IMR-90 (cell line): Measurements from ENCODE around the gene TULP4. TPM values are rescaled to one million over a fixed set of nuclear protein-coding genes. Genes with fewer than 3 reads are reported as not detected.

ENCODE experiments used
- ATAC-seq: fragments of 200-7000 bp; cut with Tn5 transposase; 2 replicates; pipeline ENCODE4 v1.9.1; 2020; ENCODE audit warnings: low read depth, mild to moderate bottlenecking, moderate library complexity
- BruUV-seq: library from RNA; stranded (reverse); fragments of 400-500 nt; replicated peaks from 2 replicates; lab custom pipeline; 2021; lab: Mats Ljungman, UMichigan
- CTCF ChIA-PET: fragments of 300-600 bp; formaldehyde crosslinking; extraction: SDS; loops from one replicate; lab custom pipeline; 2021; ENCODE audit warnings: antibody characterized with exemption; lab: Yijun Ruan, JAX
- POLR2A ChIA-PET: fragments of 300-600 bp; sonication (Branson Sonifier 250); formaldehyde crosslinking; loops from one replicate; lab custom pipeline; 2022; ENCODE audit warnings: antibody characterized with exemption; ENCODE audit not compliant: unreplicated experiment; lab: Charles Lee
- DNase-seq: peaks from one replicate; pipeline ENCODE4 v3.0.0; 2013
- H2AFZ ChIP-seq: replicated peaks from 2 replicates; pipeline ENCODE3; 2013; ENCODE audit warnings: low read length, mild to moderate bottlenecking; ENCODE audit not compliant: poor library complexity
- H2AK5ac ChIP-seq: 2 replicates; pipeline ENCODE4 v1.6.1; 2013; ENCODE audit warnings: low read depth, low read length, inconsistent platforms
- H2AK9ac ChIP-seq: replicated peaks from 2 replicates; pipeline ENCODE3; 2013; ENCODE audit warnings: mild to moderate bottlenecking, low read depth, low read length, moderate library complexity; ENCODE audit not compliant: poor library complexity
- H2BK120ac ChIP-seq: 2 replicates; pipeline ENCODE4 v1.6.1; 2013; ENCODE audit warnings: low read depth, low read length, inconsistent platforms
- H2BK15ac ChIP-seq: 3 replicates; pipeline ENCODE4 v1.6.1; 2013; ENCODE audit warnings: low read depth, low read length, inconsistent platforms
- H2BK20ac ChIP-seq: 2 replicates; pipeline ENCODE4 v1.6.1; 2013; ENCODE audit warnings: low read depth, mild to moderate bottlenecking, inconsistent platforms, low read length, moderate library complexity
- H2BK5ac ChIP-seq: 2 replicates; pipeline ENCODE4 v1.6.1; 2013; ENCODE audit warnings: mild to moderate bottlenecking, low read depth, low read length, inconsistent platforms; ENCODE audit not compliant: poor library complexity, severe bottlenecking
- H3K14ac ChIP-seq: replicated peaks from 2 replicates; pipeline ENCODE4 v1.6.1; 2013; ENCODE audit warnings: low read depth, low read length, inconsistent platforms
- H3K18ac ChIP-seq: 2 replicates; pipeline ENCODE4 v1.6.1; 2013; ENCODE audit warnings: low read depth, low read length, control low read depth
- H3K23ac ChIP-seq: 2 replicates; pipeline ENCODE4 v1.6.1; 2013; ENCODE audit warnings: low read depth, low read length, inconsistent platforms
- H3K27ac ChIP-seq: 2 replicates; pipeline ENCODE4 v1.5.1; 2013; ENCODE audit warnings: mild to moderate bottlenecking, control low read depth, low read length; ENCODE audit not compliant: insufficient read depth
- H3K27me3 ChIP-seq: 2 replicates; pipeline ENCODE4 v1.6.1; 2013; ENCODE audit warnings: low read length; ENCODE audit not compliant: control insufficient read depth, insufficient read depth
- H3K36me3 ChIP-seq: 2 replicates; pipeline ENCODE4 v1.6.1; 2013; ENCODE audit warnings: low read length, mixed read lengths; ENCODE audit not compliant: control insufficient read depth, insufficient read depth
- H3K4ac ChIP-seq: 2 replicates; pipeline ENCODE4 v1.6.1; 2013; ENCODE audit warnings: low read depth, low read length, inconsistent platforms
- H3K4me1 ChIP-seq: 2 replicates; pipeline ENCODE4 v1.6.1; 2013; ENCODE audit warnings: low read length, mixed read lengths; ENCODE audit not compliant: control insufficient read depth, insufficient read depth
- H3K4me2 ChIP-seq: 2 replicates; pipeline ENCODE4 v1.6.1; 2013; ENCODE audit warnings: low read depth, mild to moderate bottlenecking, control low read depth, low read length, moderate library complexity
- H3K4me3 ChIP-seq: 2 replicates; pipeline ENCODE4 v1.5.1; 2013; ENCODE audit warnings: low read depth, mild to moderate bottlenecking, control low read depth, low read length, moderate library complexity; ENCODE audit not compliant: insufficient read depth
- H3K56ac ChIP-seq: 2 replicates; pipeline ENCODE4 v1.6.1; 2013; ENCODE audit warnings: low read length, inconsistent platforms; ENCODE audit not compliant: insufficient read depth; ENCODE audit errors: extremely low read depth
- H3K79me1 ChIP-seq, 2 experiments: 2 replicates each; pipeline ENCODE4 v1.6.1; 2013; ENCODE audit warnings: low read length in 2 of 2, inconsistent platforms in 1 of 2, low read depth in 1 of 2
- H3K9ac ChIP-seq: 2 replicates; pipeline ENCODE4 v1.6.1; 2013; ENCODE audit warnings: low read depth, low read length, control low read depth
- H3K9me1 ChIP-seq: 2 replicates; pipeline ENCODE4 v1.6.1; 2013; ENCODE audit warnings: low read length, inconsistent platforms; ENCODE audit not compliant: insufficient read depth
- H3K9me3 ChIP-seq: 2 replicates; pipeline ENCODE4 v1.6.1; 2013; ENCODE audit warnings: low read length; ENCODE audit not compliant: control insufficient read depth, insufficient read depth
- H4K20me1 ChIP-seq: 2 replicates; pipeline ENCODE4 v1.6.1; 2013; ENCODE audit warnings: low read length, inconsistent platforms; ENCODE audit not compliant: insufficient read depth
- H4K5ac ChIP-seq: 2 replicates; pipeline ENCODE4 v1.6.1; 2013; ENCODE audit warnings: mild to moderate bottlenecking, low read depth, low read length, control low read depth
- H4K8ac ChIP-seq, 2 experiments: 2 replicates each; pipeline ENCODE4 v1.6.1; 2013; ENCODE audit warnings: low read depth in 2 of 2, low read length in 2 of 2, control low read depth in 1 of 2, inconsistent platforms in 1 of 2
- H4K91ac ChIP-seq: 2 replicates; pipeline ENCODE4 v1.6.1; 2013; ENCODE audit warnings: low read depth, low read length, inconsistent platforms; ENCODE audit not compliant: insufficient read depth
- BHLHE40 ChIP-seq: fragments of 150-350 bp; IDR thresholded peaks from 2 replicates; pipeline ENCODE4 v1.6.1; 2016; ENCODE audit warnings: mild to moderate bottlenecking, low read depth, low read length
- FOS ChIP-seq: fragments of 150-350 bp; IDR thresholded peaks from 2 replicates; pipeline ENCODE4 v1.6.1; 2016; ENCODE audit warnings: low read depth, low read length
- NFE2L2 ChIP-seq: fragments of 150-350 bp; IDR thresholded peaks from 2 replicates; pipeline ENCODE4 v1.6.1; 2016; ENCODE audit warnings: low read depth, mild to moderate bottlenecking, low read length
- POLR2A ChIP-seq: IDR thresholded peaks from 2 replicates; pipeline ENCODE4 v1.6.1; 2012; ENCODE audit warnings: mild to moderate bottlenecking, low read depth, low read length
- RAD21 ChIP-seq: IDR thresholded peaks from 2 replicates; pipeline ENCODE4 v1.6.1; 2012; ENCODE audit warnings: low read length, improper control_type of control experiment
- SMC3 ChIP-seq: fragments of 150-350 bp; IDR thresholded peaks from 2 replicates; pipeline ENCODE4 v1.6.1; 2016; ENCODE audit warnings: low read depth, mild to moderate bottlenecking, antibody characterized with exemption, low read length, moderate library complexity
- WGBS, 2 experiments: methylation state at CpG; one replicate each; pipeline versions ENCODE4 v1.1.5 to v1.1.7; 2013; ENCODE audit warnings: missing lambda C conversion rate in 2 of 2; ENCODE audit not compliant: insufficient read length in 1 of 2; ENCODE audit errors: extremely low coverage in 2 of 2; 5-methylcytosine and 5-hydroxymethylcytosine counted together
- dilution Hi-C: fragments of 300-500 bp; cut with HindIII; formaldehyde crosslinking; loops from one replicate; pipeline ENCODE4 v1.14.3; 2018; ENCODE audit warnings: low sequenced_read_pairs; ENCODE audit not compliant: unreplicated experiment
- in situ Hi-C: fragments of 300-500 bp; cut with MboI; formaldehyde crosslinking; loops from 3 replicates; pipeline ENCODE4 v1.14.3; 2019; ENCODE audit warnings: low sequenced_read_pairs, inconsistent platforms, mixed read lengths
- intact Hi-C: fragments of 100-400 bp; cut with micrococcal nuclease; formaldehyde crosslinking; loops from 2 replicates; pipeline ENCODE4 v1.10.0; 2022
- polyA plus RNA-seq, 3 experiments: library from polyadenylated mRNA; depleted of rRNA; stranded (reverse); fragments of >200 nt; gene quantifications; 2 replicates each; pipeline ENCODE4 v1.2.3, GENCODE V29; 2012; ENCODE audit warnings: low replicate concordance in 1 of 3
- total RNA-seq: library from RNA; depleted of rRNA; stranded (reverse); fragments of >200 nt; gene quantifications from 2 replicates; pipeline ENCODE4 v1.2.3, GENCODE V29; 2012

Gene TULP4
- total and polyA plus RNA-seq, 2 of the 4 experiments (the other 2 are of a cell fraction), result 8.1 to 30.6 TPM

DNA sequence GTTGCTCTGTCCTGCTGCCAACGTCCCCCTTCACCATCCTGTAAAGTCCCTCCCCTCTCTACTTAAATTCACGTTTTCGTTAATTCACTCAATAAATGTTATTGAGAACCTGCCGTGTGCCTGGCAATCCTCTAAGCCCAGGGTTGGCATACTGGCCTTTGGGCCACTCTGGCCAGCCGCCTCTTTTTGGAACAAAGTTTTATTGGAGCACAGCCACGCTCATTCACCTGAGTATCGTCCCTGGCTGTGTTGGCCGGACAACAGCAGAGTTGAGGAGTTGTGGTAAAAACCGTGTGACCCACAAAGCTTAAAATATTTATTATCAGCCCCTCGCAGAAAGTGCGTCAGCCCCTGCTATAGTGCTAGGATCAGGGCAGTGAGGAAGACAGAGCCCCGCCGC is 192.9 kb downstream of the TULP4 start:
- ATAC-seq (no peak), DNase-seq (no peak)
- Histone ChIP-seq H2BK120ac (no peak overlapping the region), H3K23ac (no peak overlapping the region), H3K4ac (no peak overlapping the region), H4K91ac (no peak overlapping the region), H3K4me2 (no peak overlapping the region), H4K8ac (no peak overlapping the region), H2AK9ac (no peak overlapping the region), H2BK20ac (no peak overlapping the region), H4K20me1 (no peaks in the 10 kb centered on the region), H4K5ac (no peak overlapping the region), H3K4me3 (no peak overlapping the region), H3K27ac (no peak overlapping the region), H2BK5ac (no peak overlapping the region), H3K9me3 (no peaks in the 10 kb centered on the region), H3K27me3 (no peaks in the 10 kb centered on the region), H2BK15ac (no peak overlapping the region), H3K79me1 (0 out of 4 replicates have a peak, but pooled peaks cover 0 to 4% of the 10 kb centered on the region in 2 experiments), H2AK5ac (no peak overlapping the region), H3K14ac (no peak overlapping the region), H3K4me1 (no peaks in the 10 kb centered on the region; the same call in 1 of the 2 replicates), H3K56ac (no peak overlapping the region), H3K36me3 (peaks cover 18% of the 10 kb centered on the region), H3K9ac (no peak overlapping the region), H2AFZ (no peak overlapping the region), H3K9me1 (0 out of 2 replicates have a peak, but pooled peaks cover 3% of the 10 kb centered on the region), H3K18ac (no peak overlapping the region)
- no TSS peak for BruUV-seq
- TF ChIP-seq SMC3, result no peak
- TF ChIP-seq BHLHE40, result no peak
- TF ChIP-seq NFE2L2, result no peak
- TF ChIP-seq FOS, result no peak
- TF ChIP-seq POLR2A, result no peak
- TF ChIP-seq RAD21, result no peak
- ChIA-PET CTCF (no interaction called here), POLR2A (no interaction called here)
- dilution Hi-C loops, result no loop called here
- intact Hi-C loops, result no loop called here
- 94% methylated on average over 7 of the region's 13 CpGs; no CpG with 5 or more reads in 1 of the 2 experiments for whole genome bisulfite sequencing, 2 experiments
- in situ Hi-C loops, result no loop called here
